Neural crest cell (in vitro differentiated cells): ENCODE results near the gene SSNA1. TPM values are rescaled to one million over a fixed set of nuclear protein-coding genes. Genes with fewer than 3 reads are reported as not detected.

Source experiments
- DNase-seq: peaks from one replicate; pipeline ENCODE4 v3.0.0; 2021; ENCODE audit warnings: low read depth, mixed read lengths, low spot score
- H3K27ac Mint-ChIP-seq: one replicate; pipeline ENCODE4 v1.8.0; 2021; ENCODE audit warnings: mild to moderate bottlenecking, mixed read lengths; ENCODE audit not compliant: unreplicated experiment
- H3K27me3 Mint-ChIP-seq: 2 replicates; pipeline ENCODE4 v1.8.0; 2021; ENCODE audit warnings: low read depth, mild to moderate bottlenecking, mixed read lengths
- H3K36me3 Mint-ChIP-seq: 2 replicates; pipeline ENCODE4 v1.8.0; 2021; ENCODE audit warnings: low read depth, mild to moderate bottlenecking, mixed read lengths
- H3K4me1 Mint-ChIP-seq: 2 replicates; pipeline ENCODE4 v1.8.0; 2021; ENCODE audit warnings: mixed read lengths
- H3K4me3 Mint-ChIP-seq: one replicate; pipeline ENCODE4 v1.8.0; 2021; ENCODE audit warnings: mild to moderate bottlenecking, mixed read lengths
- H3K9me3 Mint-ChIP-seq: 2 replicates; pipeline ENCODE4 v1.8.0; 2021; ENCODE audit warnings: mixed read lengths
- CTCF ChIP-seq: fragments of 200-600 bp; sonication (generic); conservative IDR thresholded peaks from 2 replicates; pipeline ENCODE4 v1.5.0; 2021; ENCODE audit warnings: antibody characterized with exemption, mild to moderate bottlenecking
- total RNA-seq: library from RNA; stranded (reverse); gene quantifications from 2 replicates; pipeline ENCODE4 v1.2.1, GENCODE V29; 2021

SSNA1 gene
- total RNA-seq, 1 donor from 2014 or later, result 66.4 TPM

GRCh38 chr9:137221095-137221505 lies 32.6 kb downstream of the SSNA1 start:
- Mint-ChIP-seq H3K4me3 (peak overlapping the region; percentile 54), H3K27ac (no peak overlapping the region), H3K36me3 (no peaks in the 10 kb centered on the region), H3K27me3 (peaks cover 2% of the 10 kb centered on the region), H3K9me3 (no peaks in the 10 kb centered on the region), H3K4me1 (no peaks in the 10 kb centered on the region)
- TF ChIP-seq CTCF, result no peak
- DNase-seq, result no peak

DNA sequence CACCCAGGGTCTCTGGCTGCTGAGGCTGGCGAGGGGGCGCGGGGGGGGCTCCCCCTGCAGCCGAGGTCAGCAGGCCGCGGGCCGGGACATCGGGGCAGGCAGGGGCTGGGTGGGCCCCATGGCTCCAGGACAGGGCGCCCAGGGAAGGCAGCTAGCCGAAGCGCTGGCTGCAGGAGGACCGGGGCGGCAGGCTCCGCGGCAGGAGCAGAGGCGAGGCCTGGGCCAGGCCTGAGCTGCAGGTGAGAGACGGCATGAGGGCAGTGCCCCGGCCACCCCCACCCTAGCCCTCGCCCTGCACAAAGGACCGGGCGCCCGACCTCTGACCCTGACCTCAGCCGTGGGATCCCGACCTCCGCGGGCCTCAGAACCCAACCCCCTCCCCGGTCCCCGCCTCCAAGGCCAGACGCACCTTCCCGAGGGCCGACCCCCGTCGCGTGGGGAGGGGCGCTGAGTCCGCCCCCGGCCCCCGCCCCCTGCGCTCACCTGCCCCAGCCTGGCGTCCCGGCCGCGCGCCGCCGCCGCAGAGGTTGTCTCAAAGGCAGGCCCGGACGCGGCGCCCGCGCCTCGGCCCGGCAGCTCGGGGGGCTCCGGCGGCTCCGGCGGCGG lies 33.1 kb downstream of the SSNA1 start:
- Mint-ChIP-seq H3K27me3 (peaks cover 2% of the 10 kb centered on the region), H3K9me3 (no peaks in the 10 kb centered on the region), H3K27ac (no peak overlapping the region), H3K36me3 (no peaks in the 10 kb centered on the region), H3K4me3 (no peak overlapping the region), H3K4me1 (no peaks in the 10 kb centered on the region)
- no peak for DNase-seq
- TF ChIP-seq CTCF, result no peak

- peak within 1 kb of the TSS; percentile 81 for H3K27ac Mint-ChIP-seq
- no peak for DNase-seq
- H3K4me3 Mint-ChIP-seq, result peak within 1 kb of the TSS; percentile 85
- TF ChIP-seq CTCF, result no peak
- peaks cover 3% of the 10 kb centered on the region for H3K27me3 Mint-ChIP-seq
- no peaks in the 10 kb centered on the region for H3K9me3 Mint-ChIP-seq
- H3K4me1 Mint-ChIP-seq, result peaks cover under 1% of the 10 kb centered on the region
- no peaks in the 10 kb centered on the region for H3K36me3 Mint-ChIP-seq
These were observed 34.0 kb downstream of the SSNA1 start, which contains the start of gene RNF208 for GRCh38 chr9:137222190-137223077. Gene RNF208, minus strand, starts transcription at chr9:137222240. Its CDS starts 1,028 bp downstream, at chr9:137221212.

GRCh38 chr9:137223078-137223970 lies 34.8 kb downstream of the SSNA1 start:
- peak; percentile 92 for DNase-seq
- no peaks in the 10 kb centered on the region for H3K36me3 Mint-ChIP-seq
- H3K4me3 Mint-ChIP-seq, result peak overlapping the region; percentile 85
- peaks cover 6% of the 10 kb centered on the region for H3K27me3 Mint-ChIP-seq
- peaks cover 4% of the 10 kb centered on the region for H3K4me1 Mint-ChIP-seq
- H3K27ac Mint-ChIP-seq, result peak overlapping the region; percentile 81
- no peak for TF ChIP-seq CTCF
- H3K9me3 Mint-ChIP-seq, result no peaks in the 10 kb centered on the region
